A673 (cell line): ENCODE results near the gene ZFYVE21. TPM values are rescaled to one million over a fixed set of nuclear protein-coding genes. Genes with fewer than 3 reads are reported as not detected.

ENCODE experiments used
- BruUV-seq: library from RNA; stranded (reverse); fragments of 400-500 nt; replicated peaks from 2 replicates; lab custom pipeline; 2021; lab: Mats Ljungman, UMichigan
- CTCF ChIA-PET: fragments of 300-600 bp; sonication (Branson Sonifier 250); formaldehyde crosslinking; loops from one replicate; lab custom pipeline; 2022; ENCODE audit warnings: antibody characterized with exemption; lab: Charles Lee
- POLR2A ChIA-PET: fragments of 300-600 bp; sonication (Branson Sonifier 250); formaldehyde crosslinking; loops from one replicate; lab custom pipeline; 2022; ENCODE audit warnings: antibody characterized with exemption; ENCODE audit not compliant: low non-redundant PET; lab: Charles Lee
- DNase-seq: peaks from one replicate; pipeline ENCODE4 v3.0.0-alpha.2; 2015; ENCODE audit warnings: low spot score
- H3K27ac ChIP-seq: fragments of 200-600 bp; sonication (generic); 2 replicates; pipeline ENCODE4 v1.5.1; 2016; ENCODE audit warnings: mixed run types, low read depth, mild to moderate bottlenecking, mixed read lengths, antibody characterized with exemption, low read length; ENCODE audit not compliant: poor library complexity, severe bottlenecking
- H3K27me3 ChIP-seq: fragments of 200-600 bp; sonication (generic); replicated peaks from 2 replicates; pipeline ENCODE4 v1.6.1; 2017; ENCODE audit warnings: mixed run types, low read depth, mild to moderate bottlenecking, mixed read lengths, antibody characterized with exemption, low read length; ENCODE audit not compliant: insufficient read depth, poor library complexity
- H3K36me3 ChIP-seq: fragments of 200-600 bp; sonication (generic); 2 replicates; pipeline ENCODE4 v1.6.1; 2016; ENCODE audit warnings: mixed run types, mild to moderate bottlenecking, mixed read lengths, antibody characterized with exemption, low read length; ENCODE audit not compliant: insufficient read depth, poor library complexity, severe bottlenecking
- H3K4me1 ChIP-seq: fragments of 200-600 bp; sonication (generic); 2 replicates; pipeline ENCODE4 v1.6.1; 2017; ENCODE audit warnings: mixed run types, mild to moderate bottlenecking, mixed read lengths, antibody characterized with exemption, low read length; ENCODE audit not compliant: insufficient read depth, poor library complexity, severe bottlenecking
- H3K4me3 ChIP-seq: fragments of 200-600 bp; sonication (generic); 2 replicates; pipeline ENCODE4 v1.5.1; 2016; ENCODE audit warnings: low read depth, mixed run types, mild to moderate bottlenecking, mixed read lengths, low read length; ENCODE audit not compliant: poor library complexity, severe bottlenecking
- H3K9me3 ChIP-seq: fragments of 200-600 bp; sonication (generic); 2 replicates; pipeline ENCODE4 v1.6.1; 2016; ENCODE audit warnings: mixed run types, low read depth, mild to moderate bottlenecking, mixed read lengths, antibody characterized with exemption, low read length; ENCODE audit not compliant: poor library complexity, severe bottlenecking
- EZH2 ChIP-seq: fragments of 200-600 bp; sonication (generic); IDR thresholded peaks from 2 replicates; pipeline ENCODE4 v1.6.1; 2017; ENCODE audit warnings: borderline replicate concordance, low read depth, mild to moderate bottlenecking, mixed read lengths, antibody characterized with exemption, low read length; ENCODE audit not compliant: poor library complexity, severe bottlenecking
- intact Hi-C: fragments of 100-400 bp; cut with micrococcal nuclease; formaldehyde crosslinking; loops from one replicate; pipeline ENCODE4 v1.10.0; 2022; ENCODE audit not compliant: unreplicated experiment
- total RNA-seq: library from RNA; stranded (reverse); gene quantifications from 2 replicates; pipeline ENCODE4 v1.2.3, GENCODE V29; 2021
- TF ChIP-seq, protein P1 (sequence below): fragments of 300-800, 200-600 bp; sonication (generic); conservative IDR thresholded peaks from 2 replicates; pipeline ENCODE4 v1.5.1; 2017; ENCODE audit warnings: low read depth, mild to moderate bottlenecking, antibody characterized with exemption, low read length, moderate library complexity, mixed read lengths

The ZFYVE21 gene
- total RNA-seq, 1 experiment from 2014 or later, result 35.7 TPM

DNA sequence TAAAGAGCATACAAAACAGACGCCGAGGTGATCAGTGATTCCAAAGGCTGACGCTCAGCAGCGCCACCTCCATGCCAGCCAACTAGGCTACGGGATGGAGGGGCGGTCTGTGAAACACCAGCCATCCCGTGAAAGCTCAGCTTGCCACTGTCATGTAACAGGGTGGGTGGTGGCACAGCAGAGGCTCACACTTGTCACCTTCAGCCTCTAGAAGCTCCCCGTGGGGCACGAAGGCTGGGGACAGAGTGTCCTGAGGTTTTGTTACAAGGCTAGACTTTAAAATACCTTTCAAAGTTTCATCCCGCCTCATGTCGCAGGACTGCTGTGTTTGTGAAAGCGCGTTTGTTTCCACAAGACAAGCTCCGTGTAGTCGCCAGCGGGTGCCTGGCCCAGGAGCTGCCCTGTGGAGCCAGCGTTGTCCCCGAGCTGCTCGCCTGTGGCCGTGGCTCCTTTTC, 21.0 kb upstream of the ZFYVE21 start:
- Histone ChIP-seq H3K36me3 (peaks cover 51% of the 10 kb centered on the region), H3K4me1 (peaks cover 26% of the 10 kb centered on the region), H3K4me3 (no peak overlapping the region), H3K9me3 (no peaks in the 10 kb centered on the region), H3K27ac (no peak overlapping the region), H3K27me3 (no peaks in the 10 kb centered on the region)
- intact Hi-C loops, result no loop called here
- TF ChIP-seq EZH2, result no peak
- TF ChIP-seq, protein P1, sequence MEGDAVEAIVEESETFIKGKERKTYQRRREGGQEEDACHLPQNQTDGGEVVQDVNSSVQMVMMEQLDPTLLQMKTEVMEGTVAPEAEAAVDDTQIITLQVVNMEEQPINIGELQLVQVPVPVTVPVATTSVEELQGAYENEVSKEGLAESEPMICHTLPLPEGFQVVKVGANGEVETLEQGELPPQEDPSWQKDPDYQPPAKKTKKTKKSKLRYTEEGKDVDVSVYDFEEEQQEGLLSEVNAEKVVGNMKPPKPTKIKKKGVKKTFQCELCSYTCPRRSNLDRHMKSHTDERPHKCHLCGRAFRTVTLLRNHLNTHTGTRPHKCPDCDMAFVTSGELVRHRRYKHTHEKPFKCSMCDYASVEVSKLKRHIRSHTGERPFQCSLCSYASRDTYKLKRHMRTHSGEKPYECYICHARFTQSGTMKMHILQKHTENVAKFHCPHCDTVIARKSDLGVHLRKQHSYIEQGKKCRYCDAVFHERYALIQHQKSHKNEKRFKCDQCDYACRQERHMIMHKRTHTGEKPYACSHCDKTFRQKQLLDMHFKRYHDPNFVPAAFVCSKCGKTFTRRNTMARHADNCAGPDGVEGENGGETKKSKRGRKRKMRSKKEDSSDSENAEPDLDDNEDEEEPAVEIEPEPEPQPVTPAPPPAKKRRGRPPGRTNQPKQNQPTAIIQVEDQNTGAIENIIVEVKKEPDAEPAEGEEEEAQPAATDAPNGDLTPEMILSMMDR, result 0 out of 2 replicates have a peak, but pooled peaks have one; percentile 26
- no peak for DNase-seq
- BruUV-seq, result no TSS peak
- CTCF ChIA-PET, result interaction anchor here (0.7 kb wide), 1 partner anchor 122 kb away, joined by 12 read pairs; no protein-coding TSS in a partner anchor
- POLR2A ChIA-PET, result no interaction called here

DNA sequence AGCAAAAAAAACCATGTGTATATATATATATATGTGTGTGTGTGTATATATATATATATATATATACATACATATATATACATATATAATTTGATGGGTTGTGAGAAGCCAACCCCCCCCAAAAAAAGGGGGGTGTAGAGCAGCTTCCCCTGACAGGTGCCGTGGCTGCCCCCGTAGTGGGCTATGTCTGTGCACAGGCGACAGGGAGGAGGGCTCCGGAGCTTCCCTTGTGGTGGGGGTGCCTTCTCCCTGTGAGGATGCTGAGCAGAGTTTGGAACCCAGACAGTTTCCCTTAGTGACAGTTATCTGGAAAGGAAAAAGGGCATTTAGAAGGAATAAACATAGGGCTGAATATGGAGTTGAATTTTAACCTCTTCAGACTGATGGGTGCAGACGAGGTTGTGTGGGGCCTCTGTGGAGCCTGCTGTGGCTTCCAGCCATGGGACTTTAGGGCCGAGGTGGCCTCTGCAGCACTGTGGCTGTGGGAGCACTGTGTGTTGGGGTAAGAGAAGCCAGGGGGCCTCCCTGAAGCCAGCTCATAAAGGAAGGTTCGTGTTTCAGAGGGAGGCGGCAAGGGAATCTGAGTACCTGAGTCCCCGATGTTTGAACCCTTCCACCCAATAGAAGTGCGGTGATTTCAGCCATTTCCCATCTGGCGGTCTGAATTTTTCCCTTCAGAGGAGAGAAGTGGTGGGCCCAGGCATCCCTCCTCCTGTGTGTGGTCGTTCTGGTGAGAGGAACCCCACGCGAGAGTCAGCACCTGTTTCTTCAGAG, 20.1 kb upstream of the ZFYVE21 start:
- intact Hi-C loops, result no loop called here
- DNase-seq, result no peak
- POLR2A ChIA-PET, result no interaction called here

DNA sequence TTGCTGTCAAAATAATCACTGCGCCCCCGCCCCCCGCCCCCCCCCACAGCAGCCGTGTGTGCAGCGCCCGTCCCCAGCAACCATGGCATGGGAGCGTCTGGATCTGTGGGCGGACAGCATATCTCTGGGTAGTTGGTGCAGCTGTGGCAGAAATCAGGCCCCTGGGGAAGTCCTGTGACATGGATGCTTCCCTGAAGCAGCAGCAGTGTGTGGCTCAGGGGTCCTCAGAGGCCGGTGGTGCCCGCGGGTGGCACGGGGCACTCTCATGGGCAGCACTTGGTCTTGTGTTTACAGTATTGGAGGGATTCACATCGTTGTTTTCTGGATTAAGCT, 19.6 kb upstream of the ZFYVE21 start:
- Histone ChIP-seq H3K4me3 (no peak overlapping the region), H3K27me3 (no peaks in the 10 kb centered on the region), H3K27ac (peak overlapping the region; percentile 67), H3K9me3 (no peaks in the 10 kb centered on the region), H3K36me3 (peaks cover 64% of the 10 kb centered on the region), H3K4me1 (peaks cover 26% of the 10 kb centered on the region)
- TF ChIP-seq, protein P1, result no peak
- no peak for TF ChIP-seq EZH2
- ChIA-PET CTCF (no interaction called here), POLR2A (no interaction called here)
- no TSS peak for BruUV-seq
- intact Hi-C loops, result no loop called here
- DNase-seq, result no peak

More for the DNA sequence above, 20.1 kb upstream of the ZFYVE21 start:
- no peak for TF ChIP-seq EZH2
- TF ChIP-seq, protein P1, result no peak
- no peaks in the 10 kb centered on the region for H3K27me3 ChIP-seq
- BruUV-seq, result no TSS peak
- H3K4me1 ChIP-seq, result peaks cover 26% of the 10 kb centered on the region
- no peaks in the 10 kb centered on the region for H3K9me3 ChIP-seq
- H3K36me3 ChIP-seq, result peaks cover 59% of the 10 kb centered on the region
- CTCF ChIA-PET, result no interaction called here
- H3K4me3 ChIP-seq, result no peak overlapping the region
- H3K27ac ChIP-seq, result no peak overlapping the region
